SHP77 treated with DMSO at 0.1 percent for 48 hours (cell line): Measurements from ENCODE around the gene OXNAD1.
A peak's percentile ranks its signal among the peaks of the same experiment; 100 is the strongest.

Experiments
- DNase-seq: peaks from one replicate; lab custom pipeline; 2025; lab: John Stamatoyannopoulos, UW

The OXNAD1 gene

DNA sequence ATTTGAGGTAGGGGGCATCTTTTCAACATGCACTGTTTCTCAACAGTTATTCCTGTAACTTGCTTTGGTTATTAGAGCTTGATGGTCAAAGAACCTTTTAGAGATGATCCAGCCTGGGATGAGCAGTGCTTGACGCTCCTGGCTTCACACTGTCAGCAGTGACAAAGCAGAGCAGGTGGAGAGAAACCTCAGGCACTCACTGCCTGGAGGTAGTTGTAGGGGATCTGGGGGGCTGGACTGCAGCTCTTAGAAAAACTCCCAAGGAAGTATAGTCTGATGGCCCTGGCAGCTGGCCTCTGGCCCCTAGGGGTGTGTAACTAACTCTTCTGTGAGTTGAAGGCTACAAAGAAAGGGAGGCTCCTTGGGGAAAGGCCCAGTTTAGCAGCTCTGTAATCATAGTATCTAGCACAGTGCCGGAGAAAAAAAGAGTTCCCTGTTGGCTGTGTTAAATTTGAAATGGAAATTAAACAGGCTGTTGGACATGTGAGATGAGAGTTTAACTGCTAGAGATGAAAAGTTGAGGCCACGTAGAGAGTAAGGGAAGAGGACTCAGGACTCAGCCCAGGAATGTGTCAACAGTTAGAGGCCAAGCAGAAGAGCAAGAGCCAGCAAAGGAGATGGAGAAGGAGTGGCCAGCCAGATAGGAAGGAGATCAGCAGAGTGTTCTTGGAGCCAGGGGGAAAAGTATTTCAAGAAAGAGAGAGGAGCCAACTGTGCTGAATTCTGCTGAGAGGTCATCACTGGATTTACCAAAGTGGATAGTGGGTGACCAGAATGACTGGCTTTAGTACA lies 14.2 kb downstream of the OXNAD1 start:
- DNase-seq = no peak

DNA sequence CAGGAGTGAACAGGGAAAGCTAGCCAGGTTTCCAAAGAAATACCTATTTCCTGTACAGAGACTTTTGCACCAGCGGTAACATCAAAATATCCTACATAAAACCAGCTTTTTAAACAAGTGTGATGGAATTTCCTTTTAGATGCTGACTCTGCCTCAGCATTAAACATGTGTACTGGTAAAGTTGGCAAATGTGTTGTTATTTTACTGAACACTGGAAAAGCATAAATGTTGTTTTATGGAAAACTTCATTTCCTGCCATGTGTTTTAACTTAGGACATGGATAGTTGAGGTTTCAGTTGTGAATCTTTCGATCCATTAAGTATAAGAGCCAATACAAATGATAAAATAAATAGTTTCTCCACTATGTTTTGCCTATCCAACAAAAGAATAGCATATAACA lies 15.7 kb downstream of the OXNAD1 start:
- no peak for DNase-seq

DNA sequence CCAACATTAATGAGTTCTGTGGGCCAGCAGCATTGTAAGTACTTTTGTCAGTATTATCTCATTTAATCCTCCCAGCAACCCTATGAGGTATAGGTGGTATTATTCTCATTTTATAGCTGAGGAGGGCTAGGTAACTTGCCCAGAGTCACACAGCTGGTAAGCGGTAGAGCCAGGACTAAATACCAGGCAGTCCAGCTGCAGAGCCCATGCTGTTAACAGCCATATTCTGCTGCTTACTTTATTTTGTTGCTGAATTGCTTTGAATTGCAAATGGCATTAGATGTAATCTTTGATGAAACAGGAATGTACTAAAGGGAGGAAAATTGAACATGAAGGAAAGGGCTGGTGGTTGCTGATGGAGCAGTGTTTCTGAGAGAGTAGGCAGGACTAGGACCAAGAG lies 19.6 kb downstream of the OXNAD1 start:
- no peak for DNase-seq

DNA sequence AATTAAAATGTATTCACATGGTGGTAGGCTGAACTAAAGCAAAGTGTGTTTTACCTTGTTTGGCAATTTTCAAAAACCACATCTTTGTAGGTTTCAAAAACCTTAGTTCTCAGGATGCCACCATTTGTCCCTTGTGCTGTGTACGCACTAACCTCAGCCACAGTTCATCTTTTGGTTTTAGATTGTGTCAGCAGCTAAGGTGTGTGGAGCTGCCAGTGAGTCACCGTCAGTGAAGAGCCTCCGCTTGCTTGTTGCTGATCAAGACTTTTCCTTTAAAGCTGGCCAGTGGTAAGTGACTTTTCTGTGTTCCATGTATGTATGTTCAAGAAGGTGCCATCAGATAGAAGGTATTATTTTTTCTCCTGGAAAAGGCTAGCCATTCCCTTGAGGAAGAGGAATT lies 21.1 kb downstream of the OXNAD1 start:
- DNase-seq = no peak

DNA sequence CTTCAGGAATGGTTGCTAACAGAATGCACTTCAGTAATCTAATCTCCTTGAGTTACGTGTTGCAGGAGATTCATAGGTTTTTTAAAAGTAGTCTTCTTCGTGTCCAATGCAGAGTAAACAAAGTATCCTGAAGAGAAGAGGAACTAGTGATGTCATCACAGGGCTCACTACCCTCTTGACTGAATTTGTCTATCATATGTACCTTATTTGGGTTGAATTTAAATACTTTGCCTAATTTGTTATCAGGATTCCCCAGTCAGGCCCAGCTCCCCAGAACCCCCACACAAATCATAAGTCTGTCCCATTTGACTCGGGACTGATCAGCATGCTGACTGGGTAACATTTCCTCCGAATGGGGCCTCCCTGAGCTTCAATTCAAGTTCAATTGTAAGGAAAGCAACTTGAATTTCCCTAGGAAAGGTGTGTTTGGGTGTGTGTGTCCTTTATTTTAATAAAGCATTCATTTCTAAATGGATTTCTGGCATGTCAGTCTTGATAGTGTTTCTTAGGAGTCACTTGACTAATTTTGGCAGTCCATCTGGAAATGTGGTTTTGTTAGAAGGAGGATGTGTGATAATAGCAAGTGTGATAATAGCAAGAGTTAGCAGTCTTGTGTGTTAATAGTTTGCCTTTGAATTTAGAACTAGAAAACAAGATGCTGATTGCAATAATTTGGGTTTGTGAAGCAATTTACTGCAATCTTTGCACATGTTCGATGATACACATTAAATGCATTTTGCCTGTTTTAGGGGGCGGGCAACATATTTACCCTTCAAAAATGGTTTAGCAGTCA lies 21.9 kb downstream of the OXNAD1 start:
- no peak for DNase-seq

DNA sequence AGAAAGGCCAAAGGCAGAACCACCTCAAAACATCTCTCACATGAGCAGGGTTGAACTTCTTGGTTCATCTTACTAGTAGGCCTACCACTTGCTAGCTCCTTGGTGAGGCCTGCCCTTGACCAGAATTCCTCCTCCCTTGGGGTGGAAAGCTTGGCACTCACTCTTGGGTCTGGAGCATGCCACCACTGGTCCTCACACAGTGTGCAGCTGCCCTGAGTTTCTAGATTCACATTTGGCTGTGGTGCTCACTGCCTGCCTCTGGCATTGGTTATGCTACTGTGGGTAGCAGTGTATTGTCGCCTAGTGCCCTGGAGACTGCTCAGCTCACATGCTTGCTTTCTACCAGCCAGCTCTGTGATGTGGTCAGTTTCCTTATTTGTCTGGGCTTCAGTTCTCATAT lies 23.7 kb downstream of the OXNAD1 start:
- DNase-seq = no peak

DNA sequence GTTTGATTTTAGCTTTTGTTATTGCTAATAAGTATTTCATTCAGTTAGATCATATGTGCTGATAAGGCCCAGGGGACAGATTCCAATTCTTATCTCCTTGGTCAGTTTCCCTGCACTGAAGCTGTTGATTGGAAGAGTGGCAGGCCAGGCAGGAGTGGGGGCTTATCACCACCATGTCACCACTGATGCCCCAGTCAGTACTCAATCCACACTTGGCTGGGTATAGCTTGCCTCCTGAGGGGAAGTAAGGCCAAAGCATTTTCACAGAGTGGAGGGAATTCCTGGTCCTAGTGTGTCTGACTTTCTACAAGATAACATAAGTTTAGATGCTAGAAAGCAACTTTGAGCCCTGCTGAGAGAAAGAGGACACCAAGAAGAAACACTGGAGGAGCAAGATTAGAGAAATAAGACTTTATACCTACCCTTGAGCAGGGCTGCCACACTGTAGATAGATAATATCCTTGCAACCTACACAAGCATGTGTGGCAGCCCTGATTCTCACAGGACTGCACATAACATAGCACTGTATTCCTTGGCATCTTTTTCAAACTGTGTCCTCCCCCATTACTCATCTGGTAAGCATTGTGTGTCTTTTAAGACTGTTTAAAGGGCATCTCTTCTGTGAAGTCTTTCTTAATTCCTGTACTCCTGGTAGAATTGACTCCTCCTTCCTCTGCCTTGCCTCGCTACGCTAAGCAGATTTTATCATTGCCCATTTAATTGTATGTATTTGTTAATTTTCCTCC lies 24.3 kb downstream of the OXNAD1 start:
- DNase-seq = no peak

DNA sequence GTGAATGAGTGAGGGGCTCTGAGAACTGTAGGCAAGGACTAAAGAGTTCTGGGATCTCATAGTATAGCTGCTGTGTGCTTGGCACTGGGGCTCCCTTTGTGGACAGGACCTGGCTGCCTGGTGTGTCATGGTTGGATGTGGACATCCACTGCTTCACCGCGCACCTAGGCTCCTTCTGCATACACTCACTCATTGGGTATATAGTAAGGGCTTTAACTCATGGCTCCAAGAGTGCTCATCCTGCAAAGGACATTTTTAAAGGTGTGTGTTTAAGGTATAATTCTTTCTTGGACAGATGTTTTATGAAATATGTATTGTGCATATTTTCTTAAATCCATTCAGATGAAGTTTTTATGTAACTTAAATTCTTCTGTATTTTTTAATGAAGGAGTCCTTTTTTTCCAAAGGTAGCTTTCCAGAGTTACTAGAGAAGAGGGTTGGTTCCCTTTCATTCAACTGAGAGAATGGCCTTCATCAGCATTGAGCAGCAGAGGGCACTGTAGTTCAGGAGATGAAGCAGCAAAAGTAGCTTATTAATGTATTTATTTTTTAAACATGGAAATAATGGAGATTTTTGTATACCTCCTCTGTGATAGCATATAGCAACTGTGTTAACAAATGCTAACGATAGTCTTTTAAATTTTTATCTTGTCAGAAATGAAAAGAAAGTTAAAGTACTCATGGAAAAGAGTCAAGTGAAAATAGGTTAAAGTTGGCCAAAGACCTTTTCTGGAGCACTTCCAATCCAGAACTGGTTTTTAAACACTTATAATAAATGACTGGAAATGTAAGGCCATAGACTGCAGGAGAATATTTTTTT lies 25.2 kb downstream of the OXNAD1 start:
- peak; percentile 11 for DNase-seq

DNA sequence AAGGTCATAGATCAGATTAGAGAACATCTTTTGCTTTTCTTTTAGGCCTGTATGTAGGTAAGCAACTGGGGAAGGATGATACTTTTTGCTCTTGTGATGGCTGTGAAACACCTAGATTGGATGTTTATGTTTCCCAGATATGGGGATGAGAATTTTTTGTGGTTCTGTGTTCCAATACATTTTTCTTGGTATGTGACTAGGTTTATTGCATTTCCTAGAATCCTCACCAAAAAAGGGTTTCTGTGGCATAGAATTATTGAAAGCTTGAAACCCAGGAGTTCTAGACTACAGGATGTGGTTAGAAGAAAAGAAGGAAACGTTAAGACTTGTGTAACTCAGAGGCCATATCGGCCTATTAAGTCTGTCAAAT lies 25.8 kb downstream of the OXNAD1 start:
- no peak for DNase-seq

DNA sequence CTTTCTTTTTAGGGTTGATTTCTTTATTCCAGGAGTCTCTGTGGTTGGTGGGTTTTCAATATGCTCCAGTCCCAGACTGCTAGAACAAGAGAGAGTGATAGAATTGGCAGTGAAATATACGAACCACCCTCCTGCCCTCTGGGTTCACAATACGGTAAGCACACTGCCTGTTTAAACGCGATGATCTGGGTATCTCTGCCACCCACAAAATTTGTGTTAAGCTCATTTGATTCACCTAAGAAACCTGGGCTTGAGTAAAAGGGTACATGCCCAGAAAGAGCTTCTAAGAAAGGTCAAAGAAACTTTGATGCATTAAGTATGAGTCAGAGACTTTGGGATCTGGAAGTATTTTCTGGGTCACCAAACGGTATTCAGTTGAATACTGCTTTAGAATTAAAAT lies 29.8 kb downstream of the OXNAD1 start:
- no peak for DNase-seq

DNA sequence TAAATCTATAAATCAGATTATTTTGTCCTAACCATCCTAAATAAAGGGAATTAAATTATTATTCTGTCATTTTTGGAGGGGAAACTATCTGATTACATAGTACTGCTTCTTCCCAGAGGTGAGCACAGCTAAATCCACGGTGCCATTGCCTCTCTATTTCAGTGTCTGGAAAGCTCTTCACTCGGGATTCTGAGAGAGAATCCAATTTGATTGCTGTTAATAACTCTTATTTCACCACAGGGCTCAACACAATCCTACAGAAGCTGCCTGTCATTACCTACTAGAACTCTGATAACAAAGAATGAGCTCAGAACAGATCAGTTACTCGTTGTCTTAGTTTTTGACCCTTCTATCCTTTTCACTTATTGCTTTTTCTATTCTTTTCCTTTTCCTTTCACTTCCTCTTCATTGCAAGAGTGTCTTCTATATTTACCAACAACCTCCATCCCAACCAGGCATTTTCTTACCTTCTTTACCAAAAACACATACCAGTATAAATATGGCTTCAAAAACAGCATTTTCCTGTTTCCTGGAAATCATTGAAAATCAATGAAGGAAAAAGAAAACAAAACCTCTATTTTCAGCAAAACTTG lies 30.4 kb downstream of the OXNAD1 start:
- no peak for DNase-seq

DNA sequence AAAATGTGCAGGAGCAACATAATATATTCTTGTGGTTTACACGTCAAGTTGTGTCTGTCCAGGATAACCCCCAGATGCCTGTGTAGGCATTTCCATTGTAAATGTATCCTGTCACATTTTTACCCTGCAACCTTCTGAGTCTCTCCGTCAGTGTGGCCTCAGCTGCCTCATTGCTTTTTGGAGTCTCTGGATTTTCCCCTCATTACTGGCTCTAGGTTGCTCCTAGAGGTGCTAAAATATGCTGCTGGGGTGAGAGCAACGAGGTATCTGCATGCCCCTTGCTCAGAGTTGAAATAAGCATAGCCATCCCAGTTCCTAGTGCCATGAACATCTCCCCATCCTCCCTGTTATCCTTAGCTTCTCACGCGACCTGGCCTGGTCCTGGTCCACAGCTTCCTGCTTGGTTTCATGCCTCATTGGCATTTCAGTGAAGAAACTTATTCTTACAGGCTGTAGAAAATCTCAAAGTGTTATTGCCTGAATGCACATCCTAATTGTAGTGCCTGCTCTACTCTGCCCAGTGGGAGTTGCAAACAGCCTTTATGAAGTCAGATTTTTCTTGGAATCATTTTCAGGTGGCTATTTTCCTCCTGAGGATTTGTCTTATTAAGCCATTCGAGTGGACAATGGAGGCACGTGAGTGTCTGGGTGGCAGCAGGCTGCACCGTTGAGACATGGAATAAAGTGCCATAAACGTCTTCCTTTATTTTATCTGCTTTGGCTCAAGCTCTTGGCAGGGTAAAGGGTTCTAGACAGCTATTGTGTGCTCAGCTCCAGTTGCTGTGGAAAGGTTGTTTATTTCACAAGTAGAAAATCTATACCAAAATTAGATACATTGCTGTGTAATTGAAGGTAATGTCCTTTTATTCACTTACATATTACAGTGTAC lies 33.2 kb downstream of the OXNAD1 start:
- DNase-seq = no peak

DNA sequence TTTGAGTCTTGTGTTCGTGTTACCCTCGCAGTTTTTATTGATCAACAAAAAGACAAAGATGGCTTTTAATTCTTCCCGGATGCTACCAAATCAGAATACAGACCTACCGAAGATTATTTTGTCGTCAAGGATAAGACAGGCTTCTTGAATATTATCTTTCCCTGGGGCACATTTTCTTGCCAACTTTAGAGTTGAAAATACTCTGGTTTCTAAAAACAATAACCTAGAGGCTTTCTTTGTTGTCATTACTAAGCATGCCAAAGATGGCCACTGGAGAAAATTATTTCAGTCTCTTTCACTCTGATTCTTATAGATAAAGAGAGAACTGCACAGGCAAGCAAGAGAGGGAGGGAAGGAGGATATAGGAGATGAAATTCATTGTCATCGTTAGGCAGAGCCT lies 33.9 kb downstream of the OXNAD1 start:
- no peak for DNase-seq

DNA sequence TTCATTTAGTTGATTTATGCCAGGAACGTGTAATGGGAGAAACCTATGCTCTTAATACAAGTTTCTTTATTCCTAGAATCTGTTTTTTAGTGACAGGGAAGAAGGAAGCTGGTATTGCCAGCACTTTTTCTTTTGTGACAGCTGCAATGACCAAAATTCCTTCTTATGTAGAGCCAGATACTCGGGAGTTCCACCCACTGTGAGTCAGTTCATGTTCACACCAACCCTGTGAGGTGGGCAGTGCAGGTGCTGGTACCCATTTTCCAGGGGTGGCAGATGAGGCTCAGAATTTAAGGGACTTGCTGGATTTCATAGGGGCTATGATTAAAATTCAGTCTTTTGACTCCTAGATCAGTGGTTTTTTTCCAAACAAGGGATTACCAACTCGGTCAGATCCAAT lies 34.7 kb downstream of the OXNAD1 start:
- no peak for DNase-seq

DNA sequence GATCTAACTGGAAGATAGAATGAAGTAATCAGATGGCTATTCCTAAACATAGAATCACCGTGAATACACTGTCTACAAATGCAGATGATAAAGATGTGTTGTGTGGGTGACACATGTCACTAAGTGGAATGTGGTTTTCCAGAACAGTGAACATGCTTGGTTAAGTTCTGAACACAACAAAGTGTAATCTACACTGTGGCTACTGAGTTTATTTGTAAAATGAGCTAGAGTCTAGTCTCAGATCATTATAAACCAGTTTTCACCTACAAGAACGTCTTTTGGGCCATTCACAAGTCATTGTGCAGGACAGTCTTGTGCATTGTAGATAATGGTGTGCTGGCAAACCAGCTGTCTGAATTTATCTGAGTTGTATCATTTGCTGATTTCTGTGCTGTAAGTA lies 35.3 kb downstream of the OXNAD1 start:
- DNase-seq = no peak

DNA sequence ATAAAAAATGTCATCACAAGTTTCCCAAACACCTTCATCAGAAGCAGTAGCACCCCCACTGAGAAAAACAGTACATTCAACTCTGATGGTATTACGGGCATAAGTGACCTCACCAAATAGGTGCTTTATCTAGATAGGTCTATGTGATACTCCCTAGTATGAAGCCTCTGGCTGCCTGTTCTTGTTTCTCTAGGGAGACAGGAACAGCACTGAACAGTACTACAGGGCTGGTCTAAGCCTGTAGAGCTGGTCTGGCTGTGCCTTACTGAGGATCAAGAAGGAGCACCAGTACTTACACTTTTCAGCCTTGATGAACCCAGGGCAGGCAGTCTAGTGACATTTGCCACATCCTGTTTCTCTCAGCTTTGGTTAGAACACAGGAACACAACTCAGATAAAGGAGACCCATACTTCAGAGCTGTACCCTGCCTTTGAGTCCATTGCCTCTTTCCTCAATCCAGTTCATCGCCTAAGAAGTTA lies 35.9 kb downstream of the OXNAD1 start:
- DNase-seq = no peak

DNA sequence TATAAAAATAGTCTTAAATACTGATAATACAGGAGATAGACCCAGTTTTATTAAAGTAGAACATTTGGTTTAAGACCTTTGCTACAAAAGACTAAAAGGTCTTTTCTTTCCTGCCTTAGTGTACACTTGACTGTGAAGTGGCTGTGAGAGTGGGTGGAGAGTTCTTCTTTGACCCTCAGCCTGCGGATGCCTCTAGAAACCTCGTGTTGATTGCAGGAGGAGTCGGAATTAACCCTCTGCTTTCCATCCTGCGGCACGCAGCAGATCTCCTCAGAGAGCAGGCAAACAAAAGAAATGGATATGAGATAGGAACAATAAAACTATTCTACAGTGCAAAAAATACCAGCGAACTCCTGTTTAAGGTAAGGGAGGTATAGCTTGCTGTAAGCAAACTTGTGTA lies 36.5 kb downstream of the OXNAD1 start:
- no peak for DNase-seq

DNA sequence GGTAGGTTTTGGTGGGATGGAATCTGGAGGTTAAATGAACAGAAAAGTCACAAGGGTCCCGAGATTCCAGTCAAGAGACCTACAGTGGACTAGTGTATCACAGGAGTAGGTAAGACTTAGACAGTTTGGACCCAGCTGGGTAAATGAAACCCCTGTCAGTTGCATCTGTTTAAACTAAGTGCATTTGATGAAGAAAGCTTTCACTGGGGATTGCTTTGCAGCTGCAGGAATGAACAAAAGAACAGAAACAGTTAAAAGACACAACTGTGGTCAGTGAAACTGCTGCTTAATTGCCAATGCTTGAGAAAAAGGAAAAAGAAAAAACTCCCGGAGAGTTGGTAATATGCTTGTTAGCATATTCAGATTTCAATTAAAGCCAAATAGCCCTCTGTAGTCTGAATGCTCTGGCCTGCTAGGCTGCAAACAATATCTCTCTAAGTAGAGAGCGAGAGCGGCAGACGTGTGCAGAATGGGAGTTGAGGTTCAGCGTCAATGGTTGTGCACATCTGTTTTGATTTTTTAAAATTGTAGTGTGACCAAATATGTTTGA lies 37.1 kb downstream of the OXNAD1 start:
- DNase-seq = no peak

DNA sequence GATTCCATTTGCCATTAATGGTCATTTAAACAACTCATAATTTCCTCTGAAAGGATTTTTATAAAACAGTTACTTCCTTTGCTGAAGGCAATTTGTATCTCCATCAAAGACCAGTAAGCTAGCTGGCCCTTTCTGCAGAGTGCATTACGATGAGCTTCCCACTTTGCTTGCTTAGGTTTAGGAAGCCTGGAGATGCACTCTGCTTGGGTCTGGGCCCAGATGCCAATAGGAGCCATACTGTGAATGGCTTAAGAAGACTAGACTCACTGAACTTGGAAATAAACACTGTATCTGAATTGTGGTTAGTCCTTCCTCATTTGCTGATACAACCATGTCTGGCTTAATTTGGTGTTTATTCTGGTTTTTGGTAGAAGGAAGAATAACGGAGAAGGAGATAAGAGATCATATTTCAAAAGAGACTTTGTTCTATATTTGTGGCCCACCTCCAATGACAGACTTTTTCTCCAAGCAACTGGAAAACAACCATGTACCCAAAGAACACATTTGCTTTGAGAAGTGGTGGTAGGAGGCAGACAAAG lies 38.1 kb downstream of the OXNAD1 start:
- DNase-seq = no peak
